Pancreas (tissue), 10 donors: ENCODE measurements around the gene CCL21. TPM values are rescaled to one million over a fixed set of nuclear protein-coding genes. Genes with fewer than 3 reads are reported as not detected.

Experiments
- ATAC-seq, 4 donors: fragments of 200-7000 bp; cut with Tn5 transposase; one replicate each; pipeline versions ENCODE4 v1.8.0 to v1.9.1; 2020; ENCODE audit warnings: mild to moderate bottlenecking in 4 of 4, moderate library complexity in 4 of 4
- DNase-seq, 6 donors: peaks; one replicate each; pipeline ENCODE4 v3.0.0-alpha.2; 2020
- FAIRE-seq: peaks from 2 replicates; lab custom pipeline; 2012; peaks lifted over from hg19 to GRCh38; lab: Jason Lieb, UNC
- H3K27ac ChIP-seq, 4 donors: fragments of 200-600 bp; sonication (generic); 1 replicate in 3 of 4; 2 replicates in 1 of 4; pipeline versions ENCODE4 v1.5.0 to v1.8.0; 2020
- H3K27me3 ChIP-seq, 4 donors: fragments of 200-600 bp; one replicate each; pipeline ENCODE4 v1.8.0; 2021
- H3K36me3 ChIP-seq, 3 donors: fragments of 200-600 bp; sonication (generic) in 1 of 3; one replicate each; pipeline versions ENCODE4 v1.5.0 to v1.8.0; 2020 to 2021
- H3K4me1 ChIP-seq, 3 donors: fragments of 200-600 bp; one replicate each; pipeline ENCODE4 v1.8.0; 2021
- H3K4me3 ChIP-seq, 4 donors: fragments of 200-600 bp; sonication (generic) in 2 of 4; one replicate each; pipeline versions ENCODE4 v1.5.0 to v1.8.0; 2020 to 2021
- H3K9me3 ChIP-seq, 4 donors: fragments of 200-600 bp; one replicate each; pipeline ENCODE4 v1.8.0; 2021
- CTCF ChIP-seq, 4 donors: fragments of 200-600 bp; sonication (generic) in 3 of 4; IDR thresholded peaks; one replicate each; pipeline versions ENCODE4 v1.5.0 to v1.8.0; 2021; ENCODE audit warnings: antibody characterized with exemption in 4 of 4
- WGBS, 2 donors: extraction: QIAGEN DNeasy Blood & Tissue Kit; methylation state at CpG; one replicate each; pipeline ENCODE4 v1.1.7; 2013; 5-methylcytosine and 5-hydroxymethylcytosine counted together
- intact Hi-C, 3 donors: fragments of 100-400 bp; cut with DNase I; formaldehyde crosslinking; loops; one replicate each; pipeline versions ENCODE4 v1.11.1 to v1.14.2; 2022
- polyA plus RNA-seq, 2 donors: library from polyadenylated mRNA; stranded (reverse); fragments of 200-250 nt; gene quantifications; one replicate each; pipeline ENCODE4 v1.2.3, GENCODE V29; 2013
- total RNA-seq, 6 donors: library from RNA; stranded (reverse); fragmentation: NEBNext Ultra II Directional in 4 of 6; extraction: Animal tissue kit (Norgen Biotek cat#: 25700) in 4 of 6; gene quantifications; one replicate each; pipeline versions ENCODE4 v1.2.1 to v1.2.4, GENCODE V29; 2021 to 2023
- donor health status: healthy with polysubstance abuse.
- donor health status: DM: no; HTN: no; CAD: no; lungs with moderate emphysema.
- donor health status: DM: no; HTN: no; CAD: no.
- donor health status: control.
- donor health status: control.
- donor health status: Bipolar disorder and iron deficiency.
- donor health status: DM: yes; HTN: yes; CAD: no.
- donor health status: DM: no; HTN: no; CAD: no.
- donor health status: DM: no; HTN: no; CAD: no.
- donor health status: DM: yes; HTN: yes; CAD: no.

CCL21 gene
- total and polyA plus RNA-seq, 8 donors, result 1.9 to 53.5 (median 11.3) TPM; not detected in 1

- TF ChIP-seq CTCF (IDR thresholded peaks at IDR 0.05), result no peak
- Histone ChIP-seq H3K27ac (no peak overlapping the region), H3K36me3 (no peaks in the 10 kb centered on the region), H3K9me3 (no peaks in the 10 kb centered on the region), H3K27me3 (no peaks in the 10 kb centered on the region), H3K4me3 (no peak overlapping the region), H3K4me1 (peaks cover 5 to 7% (median 5%) of the 10 kb centered on the region in 3 donors)
- DNase-seq, result peak in 2 of 6 donors; percentile 58 to 74
- FAIRE-seq, result no peak
- 68 to 73% methylated on average over 8 of the region's 8 CpGs for WGBS, 2 donors
- intact Hi-C loops, result no loop called here
- peak in 2 of 4 donors; percentile 4 to 44 for ATAC-seq
Measured at GRCh38 chr9:34659592-34660253, 50.2 kb downstream of the CCL21 start.

Other genes starting within 250 kb of the CCL21 start
- gene ENHO, start 187.1 kb downstream of the CCL21 start, total RNA-seq, result 1 to 10 TPM in 1 of 6 donors, under 1 TPM in 5; 0.24 to 1.1 (median 0.49) TPM
- 1 to 10 TPM; 1.7 to 4.3 TPM for gene ENHO, start 187.1 kb downstream of the CCL21 start, polyA plus RNA-seq
- 1 to 10 TPM in 2 of 6 donors, under 1 TPM in 3, not detected in 1; 0.12 to 2.6 (median 0.31) TPM for gene CNTFR, start 120.4 kb downstream of the CCL21 start, total RNA-seq
- 1 to 10 TPM in 1 of 2 donors, under 1 TPM in 1; 0.87 to 2.5 TPM for gene CNTFR, start 120.4 kb downstream of the CCL21 start, polyA plus RNA-seq
- 10 to 100 TPM in 2 of 6 donors, 1 to 10 TPM in 4; 7.6 to 16.1 (median 10.0) TPM for gene RPP25L, start 98.0 kb downstream of the CCL21 start, total RNA-seq
- 10 to 100 TPM; 17.1 to 19.8 TPM for gene RPP25L, start 98.0 kb downstream of the CCL21 start, polyA plus RNA-seq
- 10 to 100 TPM; 31.5 to 50.7 (median 38.6) TPM for gene DCTN3, start 89.6 kb downstream of the CCL21 start, total RNA-seq
- 10 to 100 TPM; 37.4 to 84.3 TPM for gene DCTN3, start 89.6 kb downstream of the CCL21 start, polyA plus RNA-seq
- not detected for gene ARID3C, start 81.1 kb downstream of the CCL21 start, total RNA-seq
- gene ARID3C, start 81.1 kb downstream of the CCL21 start, polyA plus RNA-seq, result not detected
- gene SIGMAR1, start 72.3 kb downstream of the CCL21 start, total RNA-seq, result 10 to 100 TPM; 20.4 to 27.2 (median 22.9) TPM
- gene SIGMAR1, start 72.3 kb downstream of the CCL21 start, polyA plus RNA-seq, result 10 to 100 TPM; 18.3 to 23.0 TPM
- 10 to 100 TPM; 11.0 to 30.8 (median 18.8) TPM for gene GALT, start 63.5 kb downstream of the CCL21 start, total RNA-seq
- 10 to 100 TPM; 58.0 to 60.5 TPM for gene GALT, start 63.5 kb downstream of the CCL21 start, polyA plus RNA-seq
- 1 to 10 TPM; 4.1 to 8.2 (median 5.9) TPM for gene IL11RA, start 58.0 kb downstream of the CCL21 start, total RNA-seq
- 10 to 100 TPM; 12.6 to 30.0 TPM for gene IL11RA, start 58.0 kb downstream of the CCL21 start, polyA plus RNA-seq
- not detected for gene CCL27, start 47.5 kb downstream of the CCL21 start, total RNA-seq
- gene CCL27, start 47.5 kb downstream of the CCL21 start, polyA plus RNA-seq, result not detected
- 1 to 10 TPM in 2 of 6 donors, under 1 TPM in 2, not detected in 2; 0.35 to 2.8 (median 1.8) TPM for gene CCL19, start 18.9 kb downstream of the CCL21 start, total RNA-seq
- gene CCL19, start 18.9 kb downstream of the CCL21 start, polyA plus RNA-seq, result 1 to 10 TPM in 1 of 2 donors, under 1 TPM in 1; 0.68 to 2.1 TPM
- under 1 TPM; 0.03 to 0.32 (median 0.12) TPM for gene PHF24, start 248.1 kb upstream of the CCL21 start, total RNA-seq
- gene PHF24, start 248.1 kb upstream of the CCL21 start, polyA plus RNA-seq, result under 1 TPM; 0.05 to 0.11 TPM